ENCODE results near the gene FAM229A.

DNA sequence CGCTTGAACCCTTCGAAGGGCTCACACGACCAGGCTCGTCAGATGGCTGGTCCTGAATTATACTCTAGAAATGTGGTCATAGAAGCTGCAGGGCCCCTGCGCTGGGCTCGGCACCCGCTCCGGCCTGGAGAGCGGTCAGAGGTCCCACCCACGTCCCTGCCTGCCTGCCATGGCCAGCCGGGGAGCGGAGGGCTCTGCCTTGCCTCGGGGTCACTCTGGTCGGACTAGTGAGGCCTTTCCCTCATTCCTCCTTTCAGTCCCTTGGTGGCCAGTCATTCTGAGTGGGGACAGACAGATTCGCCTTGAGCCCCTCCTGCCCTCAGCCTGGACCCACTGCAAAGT is 25.7 kb downstream of the FAM229A start:
- no peak for TF ChIP-seq POLR2A (IDR thresholded peaks at IDR 0.05; ENCODE audit: low read length)
- TF ChIP-seq GATA1 (IDR thresholded peaks at IDR 0.05; ENCODE audit: low read depth, low read length), result no peak
